Measurements from ENCODE around the gene HELLS. TPM values are rescaled to one million over a fixed set of nuclear protein-coding genes. Genes with fewer than 3 reads are reported as not detected.

HELLS gene
- total and polyA plus RNA-seq, 2 of the 8 experiments (the other 6 are each of a cell fraction or from before 2014, with no cell fraction given) = 147 to 371 TPM

- TF ChIP-seq CHD7 (IDR thresholded peaks at IDR 0.05; ENCODE audit: insufficient replicate concordance, low read length) = no peak
- no peak for TF ChIP-seq NRF1 (IDR thresholded peaks at IDR 0.05; ENCODE audit: low read depth, low read length)
- TF ChIP-seq GABPA (IDR thresholded peaks at IDR 0.05; ENCODE audit: borderline replicate concordance, insufficient read depth, low read length) = no peak
- no peak for TF ChIP-seq SIRT6 (IDR thresholded peaks at IDR 0.05; ENCODE audit: low read length)
- no peak for TF ChIP-seq MAFK (IDR thresholded peaks at IDR 0.05; ENCODE audit: low read depth, low read length)
- TF ChIP-seq SAP30 (IDR thresholded peaks at IDR 0.05; ENCODE audit: insufficient read depth, insufficient replicate concordance, low read length) = no peak
- no peak for TF ChIP-seq POLR2A (IDR thresholded peaks at IDR 0.05; ENCODE audit: control extremely low read depth in 1 of 2, low read depth in 2 of 2, low read length in 2 of 2)
Observed at GRCh38 chr10:94644352-94644751, 98.8 kb downstream of the HELLS start (continued).

Data from H1 (cell line).